ENCODE results near the gene CFAP410. TPM values are rescaled to one million over a fixed set of nuclear protein-coding genes. Genes with fewer than 3 reads are reported as not detected.

Gene CFAP410
- total RNA-seq: 4.8 and 11.3 TPM in 2 replicates

GRCh38 chr21:44338971-44339910 is at the start of gene CFAP410:
Gene CFAP410 (minus strand): TSS chr21:44339390. CDS start chr21:44339194, 196 bp downstream.

GRCh38 chr21:44353191-44353970 is 14.2 kb upstream of the CFAP410 start, which contains the start of gene TRPM2:
Gene TRPM2 (plus strand): TSS chr21:44353621. CDS start chr21:44353701, 80 bp downstream.

GRCh38 chr21:44299458-44300261 is 39.5 kb downstream of the CFAP410 start, which contains the start of gene PFKL:
Gene PFKL (plus strand): TSS chr21:44300053. CDS start chr21:44300106, 53 bp downstream.

GRCh38 chr21:44285138-44285992 is 53.8 kb downstream of the CFAP410 start, which contains the start of gene AIRE:
Gene AIRE (plus strand): TSS chr21:44285876. CDS start chr21:44286007, 131 bp downstream.

Other genes with a start within 250 kb of the CFAP410 start
- 5.9 and 9.2 TPM in 2 replicates for gene PWP2, start 232.0 kb downstream of the CFAP410 start, total RNA-seq
- 9.0 and 14.7 TPM in 2 replicates for gene GATD3, start 205.7 kb downstream of the CFAP410 start, total RNA-seq
- gene ICOSLG, start 98.4 kb downstream of the CFAP410 start, total RNA-seq: 0.19 and 0.85 TPM in 2 replicates
- gene DNMT3L, start 77.5 kb downstream of the CFAP410 start, total RNA-seq: not detected in 2 replicates
- gene AIRE, start 53.5 kb downstream of the CFAP410 start, total RNA-seq: 0.28 TPM in 1 of 2 replicates, not detected in the other
- 257 and 292 TPM in 2 replicates for gene PFKL, start 39.3 kb downstream of the CFAP410 start, total RNA-seq
- gene TRPM2, start 14.2 kb upstream of the CFAP410 start, total RNA-seq: 0.28 TPM in 1 of 2 replicates, not detected in the other
- gene LRRC3, start 116.1 kb upstream of the CFAP410 start, total RNA-seq: 0.38 and 0.85 TPM in 2 replicates
- not detected in 2 replicates for gene KRTAP10-1, start 200.8 kb upstream of the CFAP410 start, total RNA-seq
- gene KRTAP10-2, start 212.1 kb upstream of the CFAP410 start, total RNA-seq: not detected in 2 replicates
- not detected in 2 replicates for gene KRTAP10-3, start 219.4 kb upstream of the CFAP410 start, total RNA-seq
- not detected in 2 replicates for gene KRTAP10-4, start 234.3 kb upstream of the CFAP410 start, total RNA-seq
- gene KRTAP10-5, start 241.2 kb upstream of the CFAP410 start, total RNA-seq: not detected in 2 replicates